Colonic mucosa (tissue), 4 donors: Measurements from ENCODE around the gene RAE1. TPM values are rescaled to one million over a fixed set of nuclear protein-coding genes. Genes with fewer than 3 reads are reported as not detected.

Source experiments
- DNase-seq: peaks from one replicate; pipeline ENCODE4 v3.0.0-alpha.2; 2020
- H3K27ac ChIP-seq: fragments of 200-600 bp; one replicate; pipeline ENCODE4 v1.8.0; 2021
- H3K27me3 ChIP-seq: fragments of 200-600 bp; one replicate; pipeline ENCODE4 v1.8.0; 2021
- H3K36me3 ChIP-seq: fragments of 200-600 bp; one replicate; pipeline ENCODE4 v1.8.0; 2021
- H3K4me1 ChIP-seq: fragments of 200-600 bp; one replicate; pipeline ENCODE4 v1.8.0; 2021; ENCODE audit warnings: mild to moderate bottlenecking
- H3K4me3 ChIP-seq: fragments of 200-600 bp; one replicate; pipeline ENCODE4 v1.8.0; 2021
- H3K9ac ChIP-seq, 2 donors: one replicate each; pipeline ENCODE4 v1.7.0; 2013; ENCODE audit warnings: control low read depth in 2 of 2, low read depth in 2 of 2, low read length in 2 of 2
- H3K9me3 ChIP-seq: fragments of 200-600 bp; one replicate; pipeline ENCODE4 v1.8.0; 2021
- CTCF ChIP-seq: fragments of 200-600 bp; IDR thresholded peaks from one replicate; pipeline ENCODE4 v1.8.0; 2022; ENCODE audit warnings: antibody characterized with exemption, mild to moderate bottlenecking
- intact Hi-C: fragments of 100-400 bp; cut with DNase I; formaldehyde crosslinking; loops from one replicate; pipeline ENCODE4 v1.14.1; 2022
- total RNA-seq, 2 donors: library from RNA; stranded (reverse); fragmentation: NEBNext Ultra II Directional in 1 of 2; extraction: Animal tissue kit (Norgen Biotek cat#: 25700) in 1 of 2; gene quantifications; one replicate each; pipeline ENCODE4 v1.2.1, GENCODE V29; 2021
- donor health status: healthy.
- donor health status: DM: no; HTN: no; CAD: no.
- donor health status: DM: no; HTN: no; CAD: no.

RAE1 gene
- total RNA-seq, 2 donors from 2014 or later, result 20.3 to 29.3 TPM

GRCh38 chr20:57310821-57311514, 40.1 kb upstream of the RAE1 start:
- Histone ChIP-seq H3K4me3 (no peak overlapping the region), H3K27me3 (no peaks in the 10 kb centered on the region), H3K27ac (no peak overlapping the region), H3K9ac (no peak overlapping the region), H3K9me3 (no peaks in the 10 kb centered on the region), H3K4me1 (no peaks in the 10 kb centered on the region), H3K36me3 (no peaks in the 10 kb centered on the region)
- no peak for DNase-seq
- no peak for TF ChIP-seq CTCF
- intact Hi-C loops, result no loop called here

GRCh38 chr20:57312138-57312537, 38.9 kb upstream of the RAE1 start:
- Histone ChIP-seq H3K4me3 (no peak overlapping the region), H3K36me3 (no peaks in the 10 kb centered on the region), H3K27me3 (no peaks in the 10 kb centered on the region), H3K27ac (no peak overlapping the region), H3K9me3 (no peaks in the 10 kb centered on the region), H3K4me1 (no peaks in the 10 kb centered on the region), H3K9ac (no peak overlapping the region)
- intact Hi-C loops, result no loop called here
- TF ChIP-seq CTCF, result no peak
- DNase-seq, result no peak

GRCh38 chr20:57313230-57313629, 37.8 kb upstream of the RAE1 start:
- Histone ChIP-seq H3K9ac (no peak overlapping the region), H3K4me1 (no peaks in the 10 kb centered on the region), H3K27me3 (no peaks in the 10 kb centered on the region), H3K36me3 (no peaks in the 10 kb centered on the region), H3K4me3 (no peak overlapping the region), H3K27ac (no peak overlapping the region), H3K9me3 (no peaks in the 10 kb centered on the region)
- DNase-seq, result no peak
- intact Hi-C loops, result no loop called here
- TF ChIP-seq CTCF, result no peak

- Histone ChIP-seq H3K27ac (no peak overlapping the region), H3K4me3 (no peak overlapping the region), H3K9ac (no peak overlapping the region), H3K9me3 (no peaks in the 10 kb centered on the region), H3K4me1 (no peaks in the 10 kb centered on the region), H3K36me3 (no peaks in the 10 kb centered on the region), H3K27me3 (no peaks in the 10 kb centered on the region)
- DNase-seq, result no peak
- no peak for TF ChIP-seq CTCF
- intact Hi-C loops, result no loop called here
Observed at GRCh38 chr20:57313951-57314350, 37.1 kb upstream of the RAE1 start.

GRCh38 chr20:57315083-57315975, 35.7 kb upstream of the RAE1 start:
- no peaks in the 10 kb centered on the region for H3K36me3 ChIP-seq

More at GRCh38 chr20:57315083-57315975, 35.7 kb upstream of the RAE1 start:
- no peak for DNase-seq
- Histone ChIP-seq H3K27me3 (no peaks in the 10 kb centered on the region), H3K27ac (no peak overlapping the region), H3K4me3 (no peak overlapping the region), H3K4me1 (no peaks in the 10 kb centered on the region), H3K9ac (no peak overlapping the region), H3K9me3 (no peaks in the 10 kb centered on the region)
- TF ChIP-seq CTCF, result no peak
- intact Hi-C loops, result no loop called here
